KMS-11 (cell line): Measurements from ENCODE around the gene SLFN12L.
A peak's percentile ranks its signal among the peaks of the same experiment; 100 is the strongest.

Experiments used
- H2AFZ ChIP-seq: fragments of 200-600 bp; sonication (generic); 2 replicates; pipeline ENCODE4 v1.6.1; 2016; ENCODE audit warnings: antibody characterized with exemption, mixed run types, low read depth
- H3K27ac ChIP-seq: fragments of 200-600 bp; sonication (generic); 2 replicates; pipeline ENCODE4 v1.6.1; 2016; ENCODE audit warnings: mild to moderate bottlenecking, mixed run types
- H3K27me3 ChIP-seq: fragments of 200-600 bp; sonication (generic); 2 replicates; pipeline ENCODE4 v1.6.1; 2017; ENCODE audit warnings: mild to moderate bottlenecking, low read depth, mixed run types, moderate library complexity; ENCODE audit not compliant: insufficient read depth
- H3K36me3 ChIP-seq: fragments of 200-600 bp; sonication (generic); 2 replicates; pipeline ENCODE4 v1.6.1; 2017; ENCODE audit warnings: mild to moderate bottlenecking, mixed run types; ENCODE audit not compliant: insufficient read depth
- H3K4me1 ChIP-seq: fragments of 200-600 bp; sonication (generic); 2 replicates; pipeline ENCODE4 v1.6.1; 2016; ENCODE audit warnings: mild to moderate bottlenecking, low read depth, mixed run types; ENCODE audit not compliant: poor library complexity, severe bottlenecking
- H3K4me2 ChIP-seq: fragments of 200-600 bp; sonication (generic); 2 replicates; pipeline ENCODE4 v1.7.0; 2016; ENCODE audit warnings: mild to moderate bottlenecking, mixed run types
- H3K4me3 ChIP-seq: fragments of 200-600 bp; sonication (generic); IDR thresholded peaks from 2 replicates; pipeline ENCODE4 v1.6.1; 2017; ENCODE audit warnings: low read depth, low read length, mixed read lengths; ENCODE audit not compliant: insufficient read depth
- H3K79me2 ChIP-seq: fragments of 200-600 bp; sonication (generic); 2 replicates; pipeline ENCODE4 v1.6.1; 2016; ENCODE audit warnings: low read depth, mixed run types; ENCODE audit not compliant: insufficient read depth
- H3K9ac ChIP-seq: fragments of 200-600 bp; sonication (generic); 2 replicates; pipeline ENCODE4 v1.6.1; 2016; ENCODE audit warnings: mild to moderate bottlenecking, mixed run types
- H4K20me1 ChIP-seq: fragments of 200-600 bp; sonication (generic); 2 replicates; pipeline ENCODE4 v1.6.1; 2016; ENCODE audit warnings: mild to moderate bottlenecking, mixed run types; ENCODE audit not compliant: insufficient read depth
- TF ChIP-seq, protein P1 (sequence below): fragments of 200-600 bp; sonication (generic); conservative IDR thresholded peaks from 2 replicates; pipeline ENCODE4 v1.6.1; 2017; ENCODE audit warnings: low read depth, mild to moderate bottlenecking, antibody characterized with exemption, low read length, moderate library complexity, mixed read lengths

Gene SLFN12L

DNA sequence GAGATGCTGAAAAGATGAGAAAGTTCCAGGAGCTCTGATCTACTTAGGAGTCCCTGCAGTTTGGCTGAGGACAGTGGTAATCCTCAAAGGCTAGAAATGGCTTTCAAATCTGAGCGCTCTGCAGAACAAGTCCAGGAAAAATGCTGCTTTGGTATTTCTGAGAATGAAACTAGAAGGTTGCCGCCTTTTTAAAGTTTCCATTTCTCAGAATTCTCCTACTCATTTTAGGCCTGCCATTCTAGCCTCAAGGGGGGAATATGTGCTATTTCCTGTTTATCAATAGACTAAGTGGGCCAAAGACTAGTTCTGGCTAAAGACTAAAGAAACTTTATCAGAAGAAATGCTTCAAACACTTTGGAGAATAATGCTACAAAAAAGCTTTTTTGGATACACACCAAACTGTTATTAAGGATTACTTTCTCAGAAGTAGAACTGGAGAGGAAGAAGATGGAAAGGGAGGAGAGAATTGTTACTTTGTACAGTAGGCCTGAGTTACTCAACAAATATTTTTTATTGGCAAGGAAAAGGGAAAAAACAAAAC lies at the start of gene SLFN12L:
Gene SLFN12L, minus strand, starts transcription at position 78 of the 541 bp plus-strand sequence. CDS start 15,314 bp downstream, outside the sequence.
- Histone ChIP-seq H2AFZ (peak within 1 kb of the TSS; percentile 30), H3K4me3 (no peak within 1 kb of the TSS), H3K79me2 (no peaks in the 10 kb centered on the region), H3K4me1 (peaks cover 42% of the 10 kb centered on the region), H4K20me1 (no peaks in the 10 kb centered on the region), H3K27me3 (no peaks in the 10 kb centered on the region), H3K9ac (no peak within 1 kb of the TSS), H3K4me2 (peak within 1 kb of the TSS; percentile 40), H3K27ac (peak within 1 kb of the TSS; percentile 39; the same call in 1 of the 2 replicates), H3K36me3 (no peaks in the 10 kb centered on the region)
- TF ChIP-seq, protein P1, sequence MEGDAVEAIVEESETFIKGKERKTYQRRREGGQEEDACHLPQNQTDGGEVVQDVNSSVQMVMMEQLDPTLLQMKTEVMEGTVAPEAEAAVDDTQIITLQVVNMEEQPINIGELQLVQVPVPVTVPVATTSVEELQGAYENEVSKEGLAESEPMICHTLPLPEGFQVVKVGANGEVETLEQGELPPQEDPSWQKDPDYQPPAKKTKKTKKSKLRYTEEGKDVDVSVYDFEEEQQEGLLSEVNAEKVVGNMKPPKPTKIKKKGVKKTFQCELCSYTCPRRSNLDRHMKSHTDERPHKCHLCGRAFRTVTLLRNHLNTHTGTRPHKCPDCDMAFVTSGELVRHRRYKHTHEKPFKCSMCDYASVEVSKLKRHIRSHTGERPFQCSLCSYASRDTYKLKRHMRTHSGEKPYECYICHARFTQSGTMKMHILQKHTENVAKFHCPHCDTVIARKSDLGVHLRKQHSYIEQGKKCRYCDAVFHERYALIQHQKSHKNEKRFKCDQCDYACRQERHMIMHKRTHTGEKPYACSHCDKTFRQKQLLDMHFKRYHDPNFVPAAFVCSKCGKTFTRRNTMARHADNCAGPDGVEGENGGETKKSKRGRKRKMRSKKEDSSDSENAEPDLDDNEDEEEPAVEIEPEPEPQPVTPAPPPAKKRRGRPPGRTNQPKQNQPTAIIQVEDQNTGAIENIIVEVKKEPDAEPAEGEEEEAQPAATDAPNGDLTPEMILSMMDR, result no peak

DNA sequence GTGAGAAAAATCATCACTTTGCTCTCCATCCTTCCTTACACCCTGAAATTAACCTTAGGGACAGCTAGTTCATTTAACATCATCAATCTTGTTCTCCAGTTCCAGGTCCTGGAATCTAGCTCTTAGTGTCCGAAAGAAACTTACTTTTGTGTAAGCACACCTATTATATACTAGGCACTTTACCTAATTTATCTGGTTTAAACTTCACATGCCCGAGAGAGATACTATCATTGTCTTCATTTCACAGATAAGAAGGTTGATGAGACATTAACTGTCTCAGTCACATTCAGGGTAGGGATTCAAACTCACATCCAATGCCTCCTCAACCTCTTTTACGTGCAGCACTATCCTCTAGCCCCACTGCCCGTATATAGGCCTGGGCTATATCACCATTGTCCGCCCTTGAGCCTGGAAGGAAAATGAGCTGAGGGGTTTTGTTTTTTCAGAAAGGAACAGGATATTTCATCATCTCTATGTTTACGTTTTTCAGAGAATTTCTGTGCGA lies 49.1 kb upstream of the SLFN12L start:
- no peaks in the 10 kb centered on the region for H3K36me3 ChIP-seq
- H3K4me3 ChIP-seq, result no peak overlapping the region
- H4K20me1 ChIP-seq, result no peaks in the 10 kb centered on the region
- peak overlapping the region; percentile 66 for H3K4me2 ChIP-seq
- TF ChIP-seq, protein P1, result no peak
- H3K4me1 ChIP-seq, result peaks cover 20% of the 10 kb centered on the region
- peaks cover 35% of the 10 kb centered on the region for H3K79me2 ChIP-seq
- H3K27me3 ChIP-seq, result no peaks in the 10 kb centered on the region
- H3K27ac ChIP-seq, result peak overlapping the region; percentile 93
- peak overlapping the region; percentile 92 for H3K9ac ChIP-seq
- H2AFZ ChIP-seq, result peak overlapping the region; percentile 85

DNA sequence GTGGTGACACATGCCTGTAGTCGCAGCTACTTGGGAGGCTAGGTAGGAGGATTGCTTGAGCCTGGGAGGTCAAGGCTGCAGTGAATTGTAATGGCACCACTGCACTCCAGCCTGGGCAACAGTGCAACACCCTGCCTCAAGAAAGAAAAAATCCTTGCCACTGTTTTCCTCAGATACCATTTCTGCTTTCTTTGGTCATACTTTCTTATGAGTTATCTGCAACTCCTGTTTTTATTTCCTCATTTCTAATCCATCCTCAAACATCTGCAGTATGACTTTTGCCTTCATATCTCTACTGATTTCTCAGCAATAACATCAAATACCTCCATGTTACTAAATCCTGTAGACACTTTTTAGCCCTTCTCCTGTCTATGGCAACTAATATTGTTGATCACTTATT lies 46.6 kb upstream of the SLFN12L start:
- Histone ChIP-seq H3K4me3 (no peak overlapping the region), H3K79me2 (peaks cover 9% of the 10 kb centered on the region; the same call in 1 of the 2 replicates), H3K27ac (no peak overlapping the region), H3K4me1 (peaks cover 22% of the 10 kb centered on the region), H3K27me3 (no peaks in the 10 kb centered on the region), H3K36me3 (no peaks in the 10 kb centered on the region), H2AFZ (no peak overlapping the region), H4K20me1 (no peaks in the 10 kb centered on the region), H3K9ac (no peak overlapping the region), H3K4me2 (no peak overlapping the region)
- TF ChIP-seq, protein P1, result no peak

DNA sequence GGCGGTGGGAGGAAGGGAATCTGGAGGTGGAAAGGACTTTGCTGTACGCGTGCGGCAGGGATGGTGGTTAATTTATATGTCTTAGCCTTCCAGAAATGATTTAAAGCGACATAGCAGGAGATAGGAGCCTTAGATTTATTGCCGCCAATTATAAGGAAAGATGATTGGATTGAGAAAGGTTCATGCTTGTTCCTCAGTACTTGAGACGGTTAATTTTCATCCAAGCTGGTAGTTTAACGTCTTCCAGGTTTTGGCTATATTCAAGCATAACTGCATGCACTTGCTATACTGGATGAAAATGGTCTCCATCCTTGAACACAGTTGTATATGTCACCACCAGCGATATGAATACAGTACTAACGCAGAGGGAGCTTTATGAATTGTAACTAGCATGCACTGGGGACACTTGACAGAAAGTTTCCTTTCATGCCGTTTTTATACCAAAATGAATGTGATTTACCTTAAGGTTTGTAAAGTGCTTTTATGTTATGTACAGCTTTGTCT lies 41.5 kb upstream of the SLFN12L start:
- Histone ChIP-seq H3K27me3 (no peaks in the 10 kb centered on the region), H3K79me2 (no peaks in the 10 kb centered on the region), H3K4me1 (peaks cover 13% of the 10 kb centered on the region), H3K27ac (peak overlapping the region; percentile 73), H3K36me3 (no peaks in the 10 kb centered on the region), H2AFZ (peak overlapping the region; percentile 87), H3K4me3 (no peak overlapping the region), H3K4me2 (peak overlapping the region; percentile 85), H3K9ac (peak overlapping the region; percentile 76), H4K20me1 (no peaks in the 10 kb centered on the region)
- TF ChIP-seq, protein P1, result no peak
